Spleen (tissue), 7 donors: ENCODE results near the gene CMTM8.

Experiments used
- POLR2A ChIP-seq, 3 donors: fragments of 450-650 bp; IDR thresholded peaks; one replicate each; pipeline ENCODE4 v1.5.1; 2017; ENCODE audit warnings: antibody characterized with exemption in 3 of 3, mild to moderate bottlenecking in 1 of 3
- TF ChIP-seq, protein P1 (sequence below), 11 experiments: fragments of 200-600 bp in 7 of 11; fragments of 450-650 bp in 4 of 11; sonication (generic) in 4 of 11; IDR thresholded peaks in 8 of 11; conservative IDR thresholded peaks in 3 of 11; 1 replicate in 7 of 11; 2 replicates in 4 of 11; pipeline versions ENCODE4 v1.4.0 to v1.8.0; 2016 to 2021; ENCODE audit warnings: antibody characterized with exemption in 11 of 11, inconsistent platforms in 4 of 11, mild to moderate bottlenecking in 1 of 11
- donor health status: DM: no; HTN: no; CAD: no; lungs with moderate emphysema.
- donor health status: DM: no; HTN: no; CAD: no.
- donor health status: DM: no; HTN: no; CAD: no.

- TF ChIP-seq, protein P1, sequence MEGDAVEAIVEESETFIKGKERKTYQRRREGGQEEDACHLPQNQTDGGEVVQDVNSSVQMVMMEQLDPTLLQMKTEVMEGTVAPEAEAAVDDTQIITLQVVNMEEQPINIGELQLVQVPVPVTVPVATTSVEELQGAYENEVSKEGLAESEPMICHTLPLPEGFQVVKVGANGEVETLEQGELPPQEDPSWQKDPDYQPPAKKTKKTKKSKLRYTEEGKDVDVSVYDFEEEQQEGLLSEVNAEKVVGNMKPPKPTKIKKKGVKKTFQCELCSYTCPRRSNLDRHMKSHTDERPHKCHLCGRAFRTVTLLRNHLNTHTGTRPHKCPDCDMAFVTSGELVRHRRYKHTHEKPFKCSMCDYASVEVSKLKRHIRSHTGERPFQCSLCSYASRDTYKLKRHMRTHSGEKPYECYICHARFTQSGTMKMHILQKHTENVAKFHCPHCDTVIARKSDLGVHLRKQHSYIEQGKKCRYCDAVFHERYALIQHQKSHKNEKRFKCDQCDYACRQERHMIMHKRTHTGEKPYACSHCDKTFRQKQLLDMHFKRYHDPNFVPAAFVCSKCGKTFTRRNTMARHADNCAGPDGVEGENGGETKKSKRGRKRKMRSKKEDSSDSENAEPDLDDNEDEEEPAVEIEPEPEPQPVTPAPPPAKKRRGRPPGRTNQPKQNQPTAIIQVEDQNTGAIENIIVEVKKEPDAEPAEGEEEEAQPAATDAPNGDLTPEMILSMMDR (IDR thresholded peaks at IDR 0.05 in 8 of 11, conservative IDR thresholded peaks at IDR 0.05 in 3 of 11): no peak
- TF ChIP-seq POLR2A (IDR thresholded peaks at IDR 0.05): no peak
These were observed 146.5 kb downstream of the CMTM8 start for GRCh38 chr3:32384938-32385337.
